ENCODE data around the gene OLFML3.

Gene OLFML3

DNA sequence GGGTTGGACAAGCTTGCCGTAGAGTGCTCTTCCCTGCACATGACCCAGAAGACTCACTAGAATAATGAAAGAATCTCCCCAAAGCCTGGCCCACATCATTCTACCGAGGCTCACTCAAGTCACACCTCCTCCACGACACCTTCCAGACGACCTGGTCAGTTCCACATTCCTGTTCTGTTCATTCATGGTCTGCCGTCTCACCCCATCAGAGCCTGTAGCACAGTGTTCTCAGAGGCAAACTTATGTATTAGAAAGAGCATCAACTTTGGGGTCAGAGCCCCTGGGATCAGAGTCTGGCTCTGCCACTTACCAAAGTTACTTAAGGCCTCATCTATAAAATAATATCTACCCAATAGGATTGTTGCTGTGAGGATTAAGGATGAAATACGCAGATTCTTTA is 7.5 kb downstream of the OLFML3 start:
- in situ Hi-C loops (cut with HindIII; ENCODE audit: low sequenced_read_pairs): no loop called here
- TF ChIP-seq, protein P1, sequence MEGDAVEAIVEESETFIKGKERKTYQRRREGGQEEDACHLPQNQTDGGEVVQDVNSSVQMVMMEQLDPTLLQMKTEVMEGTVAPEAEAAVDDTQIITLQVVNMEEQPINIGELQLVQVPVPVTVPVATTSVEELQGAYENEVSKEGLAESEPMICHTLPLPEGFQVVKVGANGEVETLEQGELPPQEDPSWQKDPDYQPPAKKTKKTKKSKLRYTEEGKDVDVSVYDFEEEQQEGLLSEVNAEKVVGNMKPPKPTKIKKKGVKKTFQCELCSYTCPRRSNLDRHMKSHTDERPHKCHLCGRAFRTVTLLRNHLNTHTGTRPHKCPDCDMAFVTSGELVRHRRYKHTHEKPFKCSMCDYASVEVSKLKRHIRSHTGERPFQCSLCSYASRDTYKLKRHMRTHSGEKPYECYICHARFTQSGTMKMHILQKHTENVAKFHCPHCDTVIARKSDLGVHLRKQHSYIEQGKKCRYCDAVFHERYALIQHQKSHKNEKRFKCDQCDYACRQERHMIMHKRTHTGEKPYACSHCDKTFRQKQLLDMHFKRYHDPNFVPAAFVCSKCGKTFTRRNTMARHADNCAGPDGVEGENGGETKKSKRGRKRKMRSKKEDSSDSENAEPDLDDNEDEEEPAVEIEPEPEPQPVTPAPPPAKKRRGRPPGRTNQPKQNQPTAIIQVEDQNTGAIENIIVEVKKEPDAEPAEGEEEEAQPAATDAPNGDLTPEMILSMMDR (IDR thresholded peaks at IDR 0.05; ENCODE audit: low read depth, low read length, missing control alignments): no peak
- no peak overlapping the region for H3K4me3 ChIP-seq (ENCODE audit: low read depth, low read length)
- DNase-seq (ENCODE audit: low read depth): no peak

GRCh38 chr1:113987259-113987658 is 8.0 kb downstream of the OLFML3 start:
- TF ChIP-seq, protein P1 (IDR thresholded peaks at IDR 0.05; ENCODE audit: low read depth, low read length, missing control alignments): no peak
- DNase-seq (ENCODE audit: low read depth): no peak
- in situ Hi-C loops (cut with HindIII; ENCODE audit: low sequenced_read_pairs): no loop called here
- no peak overlapping the region for H3K4me3 ChIP-seq (ENCODE audit: low read depth, low read length)

DNA sequence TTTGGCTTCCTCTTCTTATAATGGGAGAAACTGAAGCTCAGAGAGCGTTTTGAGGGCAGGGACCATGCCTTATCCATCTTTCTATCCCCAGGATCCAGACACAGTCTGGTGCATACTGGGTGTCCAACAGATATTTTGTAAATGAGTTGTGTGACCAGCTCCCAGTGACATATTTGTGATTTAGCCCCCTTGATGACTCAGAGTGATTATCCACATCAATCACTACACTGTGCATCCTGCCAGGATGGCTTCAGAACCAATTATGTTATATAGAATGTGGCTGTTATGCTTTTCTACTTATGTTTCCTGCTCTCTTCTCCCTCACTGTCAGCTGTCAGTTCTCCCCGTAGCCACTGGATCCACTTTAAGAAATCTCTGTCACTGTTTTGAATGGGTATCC is 11.3 kb downstream of the OLFML3 start:
- no peak overlapping the region for H3K4me3 ChIP-seq (ENCODE audit: low read depth, low read length)
- in situ Hi-C loops (cut with HindIII; ENCODE audit: low sequenced_read_pairs): no loop called here
- DNase-seq (ENCODE audit: low read depth): no peak
- TF ChIP-seq, protein P1 (IDR thresholded peaks at IDR 0.05; ENCODE audit: low read depth, low read length, missing control alignments): no peak

DNA sequence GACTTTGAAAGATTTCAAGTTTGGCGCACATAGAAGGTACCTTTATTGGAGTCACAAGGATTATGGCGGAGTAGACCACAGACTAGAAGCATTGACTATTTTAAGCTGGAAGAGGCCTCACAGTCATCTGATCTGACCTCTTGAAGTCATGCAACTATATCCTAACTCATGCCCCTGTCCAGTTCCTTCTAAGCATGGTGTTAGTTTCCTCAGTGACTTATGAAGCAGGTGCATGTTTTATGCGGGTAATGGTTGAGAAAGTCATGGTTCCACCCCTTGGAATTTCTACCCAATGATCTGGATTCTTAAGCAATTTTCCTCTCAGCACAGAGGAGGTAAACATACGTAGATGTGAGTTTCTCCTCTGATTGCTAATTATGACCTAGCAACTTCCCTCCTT is 11.7 kb downstream of the OLFML3 start:
- TF ChIP-seq, protein P1 (IDR thresholded peaks at IDR 0.05; ENCODE audit: low read depth, low read length, missing control alignments): no peak
- no peak overlapping the region for H3K4me3 ChIP-seq (ENCODE audit: low read depth, low read length)
- in situ Hi-C loops (cut with HindIII; ENCODE audit: low sequenced_read_pairs): no loop called here
- no peak for DNase-seq (ENCODE audit: low read depth)

DNA sequence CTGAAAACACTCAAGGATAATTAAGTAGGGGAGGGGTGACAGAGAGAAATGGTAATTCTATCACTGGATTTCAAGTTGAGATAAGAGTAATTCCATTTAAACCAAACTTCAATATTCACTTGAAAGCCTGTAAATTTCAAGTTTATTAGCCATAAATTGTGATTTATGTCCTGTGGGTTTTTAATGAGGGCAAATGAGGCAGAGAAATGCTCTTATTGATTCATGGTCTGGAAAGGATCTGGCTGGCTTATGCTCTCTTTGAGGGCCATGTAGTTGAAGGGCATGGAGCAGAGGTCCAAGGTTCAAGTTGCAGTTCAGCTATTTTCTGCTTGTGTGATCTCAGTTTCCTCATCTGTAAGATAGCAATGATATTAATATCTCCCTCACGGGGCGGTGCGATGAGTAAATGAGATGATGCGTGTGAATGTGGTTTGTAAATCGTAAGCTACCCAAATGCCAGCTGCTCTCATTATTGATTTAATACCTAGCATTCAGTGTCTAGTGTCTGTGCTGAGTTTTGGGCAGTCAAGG is 12.3 kb downstream of the OLFML3 start:
- no peak for DNase-seq (ENCODE audit: low read depth)
- in situ Hi-C loops (cut with HindIII; ENCODE audit: low sequenced_read_pairs): no loop called here
- TF ChIP-seq, protein P1 (IDR thresholded peaks at IDR 0.05; ENCODE audit: low read depth, low read length, missing control alignments): no peak

DNA sequence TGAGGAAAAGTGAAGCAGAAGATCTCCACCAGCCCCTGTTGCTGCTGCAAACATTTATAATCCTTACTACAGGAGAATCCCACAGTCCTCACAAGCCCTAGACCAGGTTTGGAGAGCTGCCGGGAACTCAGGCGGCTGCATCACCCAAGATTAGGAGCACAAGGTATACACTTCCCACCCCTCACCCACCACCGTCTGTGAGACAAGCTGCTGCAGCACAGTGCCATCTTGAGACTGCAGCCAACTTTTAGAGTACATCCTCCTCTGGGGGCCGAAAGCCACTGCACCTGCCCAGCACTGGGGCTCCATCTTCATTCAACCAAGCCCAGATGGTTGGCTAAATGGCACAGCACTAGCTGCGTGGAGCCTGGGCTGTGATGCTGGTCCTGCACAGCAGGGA is 13.8 kb downstream of the OLFML3 start:
- in situ Hi-C loops (cut with HindIII; ENCODE audit: low sequenced_read_pairs): no loop called here
- no peak overlapping the region for H3K4me3 ChIP-seq (ENCODE audit: low read depth, low read length)
- no peak for DNase-seq (ENCODE audit: low read depth)
- TF ChIP-seq, protein P1 (IDR thresholded peaks at IDR 0.05; ENCODE audit: low read depth, low read length, missing control alignments): no peak

More for the DNA sequence above, 12.3 kb downstream of the OLFML3 start:
- no peak overlapping the region for H3K4me3 ChIP-seq (ENCODE audit: low read depth, low read length)

GRCh38 chr1:113993766-113994165 is 14.5 kb downstream of the OLFML3 start:
- DNase-seq (ENCODE audit: low read depth): no peak
- in situ Hi-C loops (cut with HindIII; ENCODE audit: low sequenced_read_pairs): no loop called here
- H3K4me3 ChIP-seq (ENCODE audit: low read depth, low read length): no peak overlapping the region
- TF ChIP-seq, protein P1 (IDR thresholded peaks at IDR 0.05; ENCODE audit: low read depth, low read length, missing control alignments): no peak
